GM23338 (cell line): ENCODE measurements around the gene EMC6.

Experiments
- CREB1 ChIP-seq: fragments of 250-450 bp; sonication (Bioruptor Pico); IDR thresholded peaks from 2 replicates; pipeline ENCODE4 v1.5.0; 2020; ENCODE audit warnings: low read depth, mild to moderate bottlenecking, moderate library complexity
- CTCF ChIP-seq, 2 experiments: fragments of 200-600 bp in 1 of 2; sonication (generic) in 1 of 2; conservative IDR thresholded peaks; 2 replicates each; pipeline versions ENCODE4 v1.5.1 to v1.6.1; 2016 to 2017; ENCODE audit warnings: antibody characterized with exemption in 2 of 2, low read depth in 2 of 2, mild to moderate bottlenecking in 2 of 2, moderate library complexity in 1 of 2
- ETS1 ChIP-seq: IDR thresholded peaks from 2 replicates; pipeline ENCODE4 v1.6.1; 2016; ENCODE audit warnings: antibody characterized with exemption
- EZH2 ChIP-seq: fragments of 200-600 bp; sonication (generic); IDR thresholded peaks from one replicate; pipeline ENCODE4 v1.8.0; 2017; ENCODE audit warnings: antibody characterized with exemption, mild to moderate bottlenecking, low read depth; ENCODE audit not compliant: unreplicated experiment
- EZH2phosphoT487 ChIP-seq: fragments of 200-600 bp; sonication (generic); IDR thresholded peaks from one replicate; pipeline ENCODE4 v1.8.1; 2018; ENCODE audit warnings: antibody characterized with exemption; ENCODE audit not compliant: unreplicated experiment
- JUNB ChIP-seq: IDR thresholded peaks from one replicate; pipeline ENCODE4 v1.6.1; 2016; ENCODE audit warnings: antibody characterized with exemption; ENCODE audit not compliant: unreplicated experiment
- NANOG ChIP-seq: IDR thresholded peaks from 2 replicates; pipeline ENCODE4 v1.6.1; 2016; ENCODE audit warnings: antibody characterized with exemption, borderline replicate concordance
- POLR2AphosphoS5 ChIP-seq: IDR thresholded peaks from 2 replicates; pipeline ENCODE4 v1.6.1; 2016; ENCODE audit warnings: antibody characterized with exemption, low read depth
- REST ChIP-seq: IDR thresholded peaks from one replicate; pipeline ENCODE4 v1.6.1; 2018; ENCODE audit warnings: antibody characterized with exemption; ENCODE audit not compliant: unreplicated experiment
- STAT1 ChIP-seq: IDR thresholded peaks from one replicate; pipeline ENCODE4 v1.6.1; 2016; ENCODE audit warnings: antibody characterized with exemption; ENCODE audit not compliant: unreplicated experiment
- ZNF114 ChIP-seq: fragments of 250-450 bp; sonication (Bioruptor Pico); IDR thresholded peaks from 2 replicates; pipeline ENCODE4 v1.5.0; 2020; ENCODE audit warnings: mild to moderate bottlenecking, moderate library complexity
- ZNF331 ChIP-seq: fragments of 250-450 bp; sonication (Bioruptor Pico); IDR thresholded peaks from 2 replicates; pipeline ENCODE4 v1.5.0; 2020; ENCODE audit warnings: low read depth, mild to moderate bottlenecking, moderate library complexity
- ZNF462 ChIP-seq: fragments of 250-450 bp; sonication (Bioruptor Pico); IDR thresholded peaks from 2 replicates; pipeline ENCODE4 v1.5.0; 2020; ENCODE audit warnings: mild to moderate bottlenecking, moderate library complexity

- no peak for TF ChIP-seq JUNB
- no peak for TF ChIP-seq CTCF (conservative IDR thresholded peaks at IDR 0.05; ENCODE audit: low read depth in 2 of 2)
- TF ChIP-seq REST: no peak
- TF ChIP-seq POLR2AphosphoS5: no peak
- TF ChIP-seq EZH2phosphoT487: no peak
- no peak for TF ChIP-seq EZH2
- no peak for TF ChIP-seq CREB1 (CRISPR knock-in tag)
- TF ChIP-seq ZNF114 (CRISPR knock-in tag): no peak
- TF ChIP-seq ZNF331 (CRISPR knock-in tag): no peak
- no peak for TF ChIP-seq NANOG
- no peak for TF ChIP-seq ZNF462 (CRISPR knock-in tag)
- no peak for TF ChIP-seq ETS1
- no peak for TF ChIP-seq STAT1
Measured at GRCh38 chr17:3645310-3645709, 23.3 kb upstream of the EMC6 start.
